ENCODE data around the gene CTSO.
"Not testable (repeated sequence)": the region's sequence is repeated elsewhere in the genome, so short reads cannot be mapped to it uniquely, and the experiment has no call there.

CTSO gene

GRCh38 chr4:155954939-155955338, 1.3 kb upstream of the CTSO start:
- DNase-seq (ENCODE audit: low read depth), result no peak

GRCh38 chr4:155954118-155954685, 536 bp upstream of the CTSO start:
- no peak for DNase-seq (ENCODE audit: low read depth)

- DNase-seq (ENCODE audit: low read depth), result no peak
These were observed 1.2 kb downstream of the CTSO start for GRCh38 chr4:155952501-155952901.

- no peak for DNase-seq (ENCODE audit: low read depth)
These were observed 3.2 kb downstream of the CTSO start for GRCh38 chr4:155950461-155950860.

- DNase-seq (ENCODE audit: low read depth), result no peak
These were observed 5.1 kb downstream of the CTSO start for GRCh38 chr4:155948541-155948940.

GRCh38 chr4:155946486-155946885, 7.2 kb downstream of the CTSO start:
- no peak for DNase-seq (ENCODE audit: low read depth)

- no peak for DNase-seq (ENCODE audit: low read depth)
These were observed 9.2 kb downstream of the CTSO start for GRCh38 chr4:155944516-155944915.

- no peak for DNase-seq (ENCODE audit: low read depth)
These were observed 9.9 kb downstream of the CTSO start for GRCh38 chr4:155943605-155944291.

GRCh38 chr4:155941820-155942219, 11.8 kb downstream of the CTSO start:
- DNase-seq (ENCODE audit: low read depth), result no peak

GRCh38 chr4:155941085-155941790, 12.4 kb downstream of the CTSO start:
- DNase-seq (ENCODE audit: low read depth), result no peak

GRCh38 chr4:155935389-155935986, 18.2 kb downstream of the CTSO start:
- no peak for DNase-seq (ENCODE audit: low read depth)

GRCh38 chr4:155934634-155935033, 19.0 kb downstream of the CTSO start:
- not testable (repeated sequence) for DNase-seq (ENCODE audit: low read depth)

GRCh38 chr4:155931634-155932033, 22.0 kb downstream of the CTSO start:
- no peak for DNase-seq (ENCODE audit: low read depth)

- DNase-seq (ENCODE audit: low read depth), result no peak
These were observed 23.3 kb downstream of the CTSO start for GRCh38 chr4:155930330-155930729.

GRCh38 chr4:155929833-155930232, 23.8 kb downstream of the CTSO start:
- DNase-seq (ENCODE audit: low read depth), result no peak

- no peak for DNase-seq (ENCODE audit: low read depth)
These were observed 29.0 kb downstream of the CTSO start for GRCh38 chr4:155924637-155925036.

- no peak for DNase-seq (ENCODE audit: low read depth)
These were observed 32.1 kb downstream of the CTSO start for GRCh38 chr4:155921597-155921996.

GRCh38 chr4:155914782-155915181, 38.9 kb downstream of the CTSO start:
- DNase-seq (ENCODE audit: low read depth), result no peak

- DNase-seq (ENCODE audit: low read depth), result no peak
These were observed 41.8 kb downstream of the CTSO start for GRCh38 chr4:155911905-155912304.

- no peak for DNase-seq (ENCODE audit: low read depth)
These were observed 43.9 kb downstream of the CTSO start for GRCh38 chr4:155909615-155910226.

- DNase-seq (ENCODE audit: low read depth), result no peak
These were observed 45.2 kb downstream of the CTSO start for GRCh38 chr4:155908187-155909139.

Data from stimulated activated CD8-positive, alpha-beta memory T cell treated with anti-CD3 and anti-CD28 coated beads, Interleukin-12 subunit alpha, Interleukin-12 subunit beta, amount 100 ng/mL, for 1 hour (primary cell).